GM18526 (cell line): ENCODE measurements around the gene RBBP4.

Experiments
- POLR2A ChIP-seq: IDR thresholded peaks from 3 replicates; pipeline ENCODE4 v1.6.1; 2011; ENCODE audit not compliant: insufficient read length; ENCODE audit errors: extremely low read depth

RBBP4 gene

GRCh38 chr1:32705516-32705915 is 54.5 kb downstream of the RBBP4 start:
- TF ChIP-seq POLR2A: no peak

GRCh38 chr1:32706491-32706890 is 55.5 kb downstream of the RBBP4 start:
- no peak for TF ChIP-seq POLR2A

- no peak for TF ChIP-seq POLR2A
Measured at GRCh38 chr1:32709075-32709474, 58.1 kb downstream of the RBBP4 start.

GRCh38 chr1:32709476-32709875 is 58.5 kb downstream of the RBBP4 start:
- TF ChIP-seq POLR2A: no peak

GRCh38 chr1:32713081-32713480 is 62.1 kb downstream of the RBBP4 start:
- no peak for TF ChIP-seq POLR2A

GRCh38 chr1:32714277-32714676 is 63.3 kb downstream of the RBBP4 start:
- no peak for TF ChIP-seq POLR2A

GRCh38 chr1:32715901-32716311 is 64.9 kb downstream of the RBBP4 start:
- TF ChIP-seq POLR2A: no peak

- no peak for TF ChIP-seq POLR2A
Measured at GRCh38 chr1:32716312-32717148, 65.5 kb downstream of the RBBP4 start.

GRCh38 chr1:32717503-32717902 is 66.5 kb downstream of the RBBP4 start:
- no peak for TF ChIP-seq POLR2A

GRCh38 chr1:32718036-32718435 is 67.0 kb downstream of the RBBP4 start:
- TF ChIP-seq POLR2A: no peak

GRCh38 chr1:32718527-32718926 is 67.5 kb downstream of the RBBP4 start:
- no peak for TF ChIP-seq POLR2A

GRCh38 chr1:32719681-32720275 is 68.8 kb downstream of the RBBP4 start:
- TF ChIP-seq POLR2A: no peak

GRCh38 chr1:32724678-32725614 is 73.9 kb downstream of the RBBP4 start:
- no peak for TF ChIP-seq POLR2A

- TF ChIP-seq POLR2A: no peak
Measured at GRCh38 chr1:32725615-32725982, 74.6 kb downstream of the RBBP4 start.

- TF ChIP-seq POLR2A: no peak
Measured at GRCh38 chr1:32727876-32728275, 76.9 kb downstream of the RBBP4 start.
